WTC11 (cell line): ENCODE data around the gene AXIN2. TPM values are rescaled to one million over a fixed set of nuclear protein-coding genes. Genes with fewer than 3 reads are reported as not detected.

Experiments used
- ATAC-seq: fragments of 200-7000 bp; cut with Tn5 transposase; 2 replicates; pipeline ENCODE4 v1.10.0; 2021; ENCODE audit warnings: mild to moderate bottlenecking, moderate library complexity
- CTCF ChIA-PET: fragments of 300-600 bp; sonication (Branson Sonifier 250); formaldehyde crosslinking; loops from one replicate; lab custom pipeline; 2021; ENCODE audit warnings: antibody characterized with exemption; lab: Charles Lee
- POLR2A ChIA-PET: fragments of 350-600 bp; sonication (Branson Sonifier 250); formaldehyde crosslinking; loops from one replicate; lab custom pipeline; 2021; ENCODE audit warnings: antibody characterized with exemption; lab: Charles Lee
- DNase-seq: peaks from one replicate; pipeline ENCODE4 v3.0.0; 2021; ENCODE audit warnings: low spot score
- H3K27ac Mint-ChIP-seq: 2 replicates; pipeline ENCODE4 v1.8.0; 2021; ENCODE audit warnings: mixed read lengths
- H3K27me3 Mint-ChIP-seq: 2 replicates; pipeline ENCODE4 v1.8.0; 2021; ENCODE audit warnings: low read depth, mild to moderate bottlenecking, moderate library complexity, mixed read lengths
- H3K36me3 Mint-ChIP-seq: 2 replicates; pipeline ENCODE4 v1.8.0; 2021; ENCODE audit warnings: mixed read lengths
- H3K4me1 Mint-ChIP-seq: 2 replicates; pipeline ENCODE4 v1.8.0; 2022; ENCODE audit warnings: mixed read lengths
- H3K4me3 Mint-ChIP-seq: 2 replicates; pipeline ENCODE4 v1.8.0; 2021; ENCODE audit warnings: mild to moderate bottlenecking, moderate library complexity, mixed read lengths
- H3K9me3 Mint-ChIP-seq: 2 replicates; pipeline ENCODE4 v1.8.0; 2021; ENCODE audit warnings: mixed read lengths
- CREM ChIP-seq: sonication (generic); formaldehyde crosslinking; IDR thresholded peaks from 2 replicates; pipeline ENCODE4 v1.8.1; 2022; ENCODE audit warnings: mild to moderate bottlenecking, missing genetic modification reagents, moderate library complexity
- CTCF ChIP-seq: fragments of 200-600 bp; IDR thresholded peaks from 2 replicates; pipeline ENCODE4 v1.8.0; 2022; ENCODE audit warnings: antibody characterized with exemption
- FOXP1 ChIP-seq: sonication (generic); formaldehyde crosslinking; IDR thresholded peaks from 2 replicates; pipeline ENCODE4 v1.8.0; 2022; ENCODE audit warnings: missing genetic modification reagents, mild to moderate bottlenecking, moderate library complexity, borderline replicate concordance
- GABPB1 ChIP-seq: sonication (generic); formaldehyde crosslinking; IDR thresholded peaks from 2 replicates; pipeline ENCODE4 v1.8.1; 2023; ENCODE audit warnings: mild to moderate bottlenecking, missing genetic modification reagents
- GRHL2 ChIP-seq: fragments of 250-450 bp; sonication (Bioruptor Pico); IDR thresholded peaks from 2 replicates; pipeline ENCODE4 v1.8.0; 2022; ENCODE audit warnings: mild to moderate bottlenecking, moderate library complexity; ENCODE audit not compliant: insufficient replicate concordance, severe bottlenecking
- IRF2 ChIP-seq: sonication (generic); formaldehyde crosslinking; IDR thresholded peaks from 2 replicates; pipeline ENCODE4 v1.8.0; 2022; ENCODE audit warnings: low read depth, missing genetic modification reagents, borderline replicate concordance
- KAT7 ChIP-seq: sonication (generic); formaldehyde crosslinking; IDR thresholded peaks from 2 replicates; pipeline ENCODE4 v1.8.1; 2023; ENCODE audit warnings: missing genetic modification reagents, mild to moderate bottlenecking, borderline replicate concordance
- NFYB ChIP-seq: sonication (generic); formaldehyde crosslinking; conservative IDR thresholded peaks from 2 replicates; pipeline ENCODE4 v1.8.0; 2022; ENCODE audit warnings: low read depth, missing genetic modification reagents
- PRRX2 ChIP-seq: fragments of 250-450 bp; sonication (Bioruptor Pico); IDR thresholded peaks from 2 replicates; pipeline ENCODE4 v1.8.0; 2021; ENCODE audit warnings: mild to moderate bottlenecking
- SMAD3 ChIP-seq: sonication (generic); formaldehyde crosslinking; IDR thresholded peaks from 2 replicates; pipeline ENCODE4 v1.8.0; 2022; ENCODE audit warnings: missing genetic modification reagents, mild to moderate bottlenecking, borderline replicate concordance
- SP1 ChIP-seq: sonication (generic); formaldehyde crosslinking; conservative IDR thresholded peaks from 2 replicates; pipeline ENCODE4 v1.8.1; 2022; ENCODE audit warnings: missing genetic modification reagents
- STAT6 ChIP-seq: sonication (generic); formaldehyde crosslinking; conservative IDR thresholded peaks from 2 replicates; pipeline ENCODE4 v1.8.1; 2023; ENCODE audit warnings: mild to moderate bottlenecking, low read depth, missing genetic modification reagents, moderate library complexity
- TCF7 ChIP-seq: sonication (generic); formaldehyde crosslinking; IDR thresholded peaks from 2 replicates; pipeline ENCODE4 v1.8.0; 2022; ENCODE audit warnings: mild to moderate bottlenecking, low read depth, missing genetic modification reagents, moderate library complexity
- TEAD4 ChIP-seq: sonication (generic); formaldehyde crosslinking; IDR thresholded peaks from 2 replicates; pipeline ENCODE4 v1.8.0; 2022; ENCODE audit warnings: mild to moderate bottlenecking, missing genetic modification reagents
- USF1 ChIP-seq: sonication (generic); formaldehyde crosslinking; IDR thresholded peaks from 2 replicates; pipeline ENCODE4 v1.8.0; 2022; ENCODE audit warnings: mild to moderate bottlenecking, missing genetic modification reagents
- ZBTB21 ChIP-seq: sonication (generic); formaldehyde crosslinking; IDR thresholded peaks from 2 replicates; pipeline ENCODE4 v1.8.1; 2023; ENCODE audit warnings: mild to moderate bottlenecking, missing genetic modification reagents, borderline replicate concordance
- ZNF138 ChIP-seq: sonication (generic); formaldehyde crosslinking; conservative IDR thresholded peaks from 2 replicates; pipeline ENCODE4 v1.8.1; 2022; ENCODE audit warnings: mild to moderate bottlenecking, moderate library complexity, missing genetic modification reagents
- ZNF263 ChIP-seq: sonication (generic); formaldehyde crosslinking; IDR thresholded peaks from 2 replicates; pipeline ENCODE4 v1.8.1; 2022; ENCODE audit warnings: low read depth, mild to moderate bottlenecking, moderate library complexity, missing genetic modification reagents
- ZNF423 ChIP-seq: fragments of 250-450 bp; sonication (Bioruptor Pico); IDR thresholded peaks from 2 replicates; pipeline ENCODE4 v2.1.2; 2022; ENCODE audit warnings: mild to moderate bottlenecking, moderate library complexity
- total RNA-seq: library from RNA; stranded (reverse); gene quantifications from 3 replicates; pipeline ENCODE4 v1.2.3, GENCODE V29; 2021
- TF ChIP-seq, protein P1 (sequence below): fragments of 250-450 bp; sonication (Bioruptor Pico); IDR thresholded peaks from 2 replicates; pipeline ENCODE4 v1.9.0; 2021; ENCODE audit warnings: mild to moderate bottlenecking, borderline replicate concordance
- TF ChIP-seq, protein P2 (sequence below): fragments of 250-450 bp; sonication (Bioruptor Pico); IDR thresholded peaks from 2 replicates; pipeline ENCODE4 v1.9.0; 2021; ENCODE audit warnings: mild to moderate bottlenecking

AXIN2 gene
- total RNA-seq, 1 experiment from 2014 or later: 35.0 TPM

DNA sequence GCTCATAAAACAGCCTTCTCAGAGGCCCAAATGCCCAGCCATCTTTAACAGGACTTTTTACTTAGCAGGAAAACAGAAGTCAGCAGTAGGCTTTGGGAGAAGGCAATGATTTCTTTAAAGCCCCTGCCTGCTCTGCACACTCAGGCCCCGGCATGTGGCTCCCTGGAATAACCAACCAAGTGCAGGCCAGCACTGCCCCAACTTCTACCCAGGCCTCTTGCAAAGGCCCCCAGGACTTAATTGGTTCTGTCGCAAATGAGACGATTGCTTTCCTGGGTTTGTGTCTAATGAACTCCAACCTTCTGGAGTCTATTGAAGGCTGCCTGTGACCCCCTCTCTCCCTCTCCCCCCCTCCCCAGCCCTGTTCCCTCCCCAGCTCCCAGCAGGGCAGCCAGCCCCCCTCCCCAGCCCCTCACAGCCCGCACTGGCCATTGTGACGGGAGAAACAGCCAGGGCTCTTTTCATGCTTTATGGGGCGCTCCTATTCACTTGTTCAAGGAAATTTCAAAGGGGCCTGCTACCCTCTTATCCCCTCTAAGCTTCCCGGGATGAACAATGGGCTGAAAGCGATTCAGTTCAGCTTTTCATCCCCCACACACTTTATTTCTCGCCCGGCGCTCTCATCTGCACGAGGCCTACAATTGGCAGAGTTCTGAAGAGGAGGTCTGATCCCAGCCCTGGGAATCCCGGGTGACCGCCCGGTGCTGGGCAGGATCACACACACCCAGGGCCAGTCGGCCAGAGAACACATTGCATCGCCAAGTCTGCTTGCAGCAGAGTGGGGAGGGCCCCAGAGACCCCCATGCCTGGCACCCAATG is 15.5 kb downstream of the AXIN2 start:
- ChIA-PET CTCF (no interaction called here), POLR2A (no interaction called here)
- peaks cover 52% of the 10 kb centered on the region for H3K36me3 Mint-ChIP-seq
- H3K4me1 Mint-ChIP-seq: peaks cover 69% of the 10 kb centered on the region
- DNase-seq: no peak
- H3K27ac Mint-ChIP-seq: peak overlapping the region; percentile 54; the same call in 1 of the 2 replicates
- no peak for ATAC-seq
- TF ChIP-seq STAT6 (CRISPR knock-in tag): no peak
- TF ChIP-seq GRHL2 (CRISPR knock-in tag): no peak
- TF ChIP-seq USF1 (CRISPR knock-in tag): no peak
- TF ChIP-seq, protein P1, sequence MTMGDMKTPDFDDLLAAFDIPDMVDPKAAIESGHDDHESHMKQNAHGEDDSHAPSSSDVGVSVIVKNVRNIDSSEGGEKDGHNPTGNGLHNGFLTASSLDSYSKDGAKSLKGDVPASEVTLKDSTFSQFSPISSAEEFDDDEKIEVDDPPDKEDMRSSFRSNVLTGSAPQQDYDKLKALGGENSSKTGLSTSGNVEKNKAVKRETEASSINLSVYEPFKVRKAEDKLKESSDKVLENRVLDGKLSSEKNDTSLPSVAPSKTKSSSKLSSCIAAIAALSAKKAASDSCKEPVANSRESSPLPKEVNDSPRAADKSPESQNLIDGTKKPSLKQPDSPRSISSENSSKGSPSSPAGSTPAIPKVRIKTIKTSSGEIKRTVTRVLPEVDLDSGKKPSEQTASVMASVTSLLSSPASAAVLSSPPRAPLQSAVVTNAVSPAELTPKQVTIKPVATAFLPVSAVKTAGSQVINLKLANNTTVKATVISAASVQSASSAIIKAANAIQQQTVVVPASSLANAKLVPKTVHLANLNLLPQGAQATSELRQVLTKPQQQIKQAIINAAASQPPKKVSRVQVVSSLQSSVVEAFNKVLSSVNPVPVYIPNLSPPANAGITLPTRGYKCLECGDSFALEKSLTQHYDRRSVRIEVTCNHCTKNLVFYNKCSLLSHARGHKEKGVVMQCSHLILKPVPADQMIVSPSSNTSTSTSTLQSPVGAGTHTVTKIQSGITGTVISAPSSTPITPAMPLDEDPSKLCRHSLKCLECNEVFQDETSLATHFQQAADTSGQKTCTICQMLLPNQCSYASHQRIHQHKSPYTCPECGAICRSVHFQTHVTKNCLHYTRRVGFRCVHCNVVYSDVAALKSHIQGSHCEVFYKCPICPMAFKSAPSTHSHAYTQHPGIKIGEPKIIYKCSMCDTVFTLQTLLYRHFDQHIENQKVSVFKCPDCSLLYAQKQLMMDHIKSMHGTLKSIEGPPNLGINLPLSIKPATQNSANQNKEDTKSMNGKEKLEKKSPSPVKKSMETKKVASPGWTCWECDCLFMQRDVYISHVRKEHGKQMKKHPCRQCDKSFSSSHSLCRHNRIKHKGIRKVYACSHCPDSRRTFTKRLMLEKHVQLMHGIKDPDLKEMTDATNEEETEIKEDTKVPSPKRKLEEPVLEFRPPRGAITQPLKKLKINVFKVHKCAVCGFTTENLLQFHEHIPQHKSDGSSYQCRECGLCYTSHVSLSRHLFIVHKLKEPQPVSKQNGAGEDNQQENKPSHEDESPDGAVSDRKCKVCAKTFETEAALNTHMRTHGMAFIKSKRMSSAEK (CRISPR knock-in tag): no peak
- TF ChIP-seq GABPB1: no peak
- no peak for TF ChIP-seq SMAD3 (CRISPR knock-in tag)
- TF ChIP-seq SP1 (CRISPR knock-in tag): no peak
- no peak for TF ChIP-seq FOXP1
- TF ChIP-seq, protein P2, sequence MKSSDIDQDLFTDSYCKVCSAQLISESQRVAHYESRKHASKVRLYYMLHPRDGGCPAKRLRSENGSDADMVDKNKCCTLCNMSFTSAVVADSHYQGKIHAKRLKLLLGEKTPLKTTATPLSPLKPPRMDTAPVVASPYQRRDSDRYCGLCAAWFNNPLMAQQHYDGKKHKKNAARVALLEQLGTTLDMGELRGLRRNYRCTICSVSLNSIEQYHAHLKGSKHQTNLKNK: no peak
- no peak overlapping the region for H3K4me3 Mint-ChIP-seq
- peaks cover 5% of the 10 kb centered on the region for H3K9me3 Mint-ChIP-seq
- no peaks in the 10 kb centered on the region for H3K27me3 Mint-ChIP-seq

DNA sequence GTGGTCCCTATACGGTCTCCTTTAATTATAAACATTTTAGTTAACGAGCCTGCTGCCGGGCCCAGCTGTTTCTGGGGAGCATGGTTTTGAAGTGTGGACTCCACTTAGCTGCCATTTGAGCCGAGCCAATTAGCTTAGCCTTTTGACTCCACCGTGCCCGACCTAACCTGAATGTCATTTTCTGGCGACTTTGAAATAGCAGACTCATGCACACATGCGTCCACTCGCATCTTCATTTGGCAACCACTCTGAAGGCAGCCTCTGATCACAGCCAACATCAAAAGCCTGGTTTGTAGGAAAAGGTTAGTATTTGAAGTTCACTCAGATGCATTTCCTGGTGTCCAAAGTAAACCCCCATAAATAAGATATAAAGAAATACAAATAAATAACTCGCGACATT is 16.8 kb downstream of the AXIN2 start:
- H3K4me3 Mint-ChIP-seq: no peak overlapping the region
- peaks cover 5% of the 10 kb centered on the region for H3K9me3 Mint-ChIP-seq
- H3K27me3 Mint-ChIP-seq: no peaks in the 10 kb centered on the region
- ChIA-PET POLR2A (no interaction called here), CTCF (interaction anchor here (1.2 to 1.4 kb wide), 2 partner anchors 11 to 13 kb away, joined by 3 read pairs; no protein-coding TSS in a partner anchor)
- H3K27ac Mint-ChIP-seq: no peak overlapping the region
- H3K4me1 Mint-ChIP-seq: peaks cover 69% of the 10 kb centered on the region
- no peak for ATAC-seq
- no peak for DNase-seq
- no peak for TF ChIP-seq ZNF263 (CRISPR knock-in tag)
- TF ChIP-seq, all 79 proteins: peak for 0
- peaks cover 64% of the 10 kb centered on the region for H3K36me3 Mint-ChIP-seq

- Mint-ChIP-seq H3K4me1 (peaks cover 72% of the 10 kb centered on the region), H3K27ac (no peak overlapping the region), H3K36me3 (peaks cover 56% of the 10 kb centered on the region), H3K4me3 (no peak overlapping the region), H3K9me3 (peaks cover 5% of the 10 kb centered on the region), H3K27me3 (no peaks in the 10 kb centered on the region)
- DNase-seq (no peak), ATAC-seq (no peak)
- ChIA-PET CTCF (no interaction called here), POLR2A (no interaction called here)
- TF ChIP-seq ZNF423 (CRISPR knock-in tag) (no peak), FOXP1 (no peak), CREM (CRISPR knock-in tag) (no peak), ZNF138 (CRISPR knock-in tag) (no peak), KAT7 (CRISPR knock-in tag) (no peak), CTCF (no peak), PRRX2 (CRISPR knock-in tag) (no peak), GABPB1 (no peak), SP1 (CRISPR knock-in tag) (no peak), TCF7 (CRISPR knock-in tag) (no peak), IRF2 (CRISPR knock-in tag) (no peak), ZBTB21 (no peak), TEAD4 (CRISPR knock-in tag) (no peak), NFYB (CRISPR knock-in tag) (no peak)
Observed at GRCh38 chr17:65542610-65543009, 18.8 kb downstream of the AXIN2 start.
